HTERT RPE-1 (cell line): Measurements from ENCODE around the gene SFT2D2.

Experiments
- in situ Hi-C: fragments of 300-500 bp; cut with MboI; formaldehyde crosslinking; loops from 4 replicates; pipeline ENCODE4 v1.14.3; 2020; ENCODE audit warnings: low sequenced_read_pairs

SFT2D2 gene

GRCh38 chr1:168263130-168263529 is 37.3 kb downstream of the SFT2D2 start:
- in situ Hi-C loops = no loop called here

GRCh38 chr1:168264296-168264695 is 38.5 kb downstream of the SFT2D2 start:
- in situ Hi-C loops = no loop called here

- in situ Hi-C loops = no loop called here
These were observed 39.8 kb downstream of the SFT2D2 start for GRCh38 chr1:168265596-168265995.

- in situ Hi-C loops = no loop called here
These were observed 40.9 kb downstream of the SFT2D2 start for GRCh38 chr1:168266644-168267186.

- in situ Hi-C loops = no loop called here
These were observed 45.8 kb downstream of the SFT2D2 start for GRCh38 chr1:168271636-168272035.

GRCh38 chr1:168273575-168273974 is 47.8 kb downstream of the SFT2D2 start:
- in situ Hi-C loops = no loop called here

- in situ Hi-C loops = no loop called here
These were observed 53.4 kb downstream of the SFT2D2 start for GRCh38 chr1:168279253-168279652.

GRCh38 chr1:168280296-168280927 is 54.6 kb downstream of the SFT2D2 start, which contains the start of gene TBX19:
Gene TBX19, plus strand, starts transcription at chr1:168280877. Its CDS starts 214 bp downstream, at chr1:168281091.
- in situ Hi-C loops = no loop called here

GRCh38 chr1:168281603-168282325 is 56.0 kb downstream of the SFT2D2 start:
- in situ Hi-C loops = no loop called here

- in situ Hi-C loops = no loop called here
These were observed 59.7 kb downstream of the SFT2D2 start for GRCh38 chr1:168285521-168285790.

- in situ Hi-C loops = no loop called here
These were observed 60.4 kb downstream of the SFT2D2 start for GRCh38 chr1:168285971-168286927.

GRCh38 chr1:168287237-168287664 is 61.4 kb downstream of the SFT2D2 start:
- in situ Hi-C loops = no loop called here

GRCh38 chr1:168288311-168289052 is 62.7 kb downstream of the SFT2D2 start:
- in situ Hi-C loops = no loop called here

- in situ Hi-C loops = no loop called here
These were observed 65.5 kb downstream of the SFT2D2 start for GRCh38 chr1:168291222-168291837.

- in situ Hi-C loops = no loop called here
These were observed 67.6 kb downstream of the SFT2D2 start for GRCh38 chr1:168293356-168293755.

GRCh38 chr1:168295411-168296114 is 69.8 kb downstream of the SFT2D2 start:
- in situ Hi-C loops = no loop called here

- in situ Hi-C loops = no loop called here
These were observed 71.4 kb downstream of the SFT2D2 start for GRCh38 chr1:168297019-168297730.

GRCh38 chr1:168298446-168298845 is 72.6 kb downstream of the SFT2D2 start:
- in situ Hi-C loops = no loop called here

- in situ Hi-C loops = no loop called here
These were observed 74.8 kb downstream of the SFT2D2 start for GRCh38 chr1:168300626-168301025.
